NT2/D1 (cell line): ENCODE data around the gene SERTAD2.

ENCODE experiments used
- SUZ12 ChIP-seq: IDR thresholded peaks from 2 replicates; pipeline ENCODE4 v1.6.1; 2011; ENCODE audit not compliant: insufficient read length, insufficient read depth; ENCODE audit errors: extremely low read depth
- YY1 ChIP-seq: IDR thresholded peaks from 2 replicates; pipeline ENCODE4 v1.6.1; 2011; ENCODE audit not compliant: insufficient read length, insufficient read depth
- ZNF274 ChIP-seq: IDR thresholded peaks from 2 replicates; pipeline ENCODE4 v1.6.1; 2011; ENCODE audit warnings: mild to moderate bottlenecking, low read depth, low read length

DNA sequence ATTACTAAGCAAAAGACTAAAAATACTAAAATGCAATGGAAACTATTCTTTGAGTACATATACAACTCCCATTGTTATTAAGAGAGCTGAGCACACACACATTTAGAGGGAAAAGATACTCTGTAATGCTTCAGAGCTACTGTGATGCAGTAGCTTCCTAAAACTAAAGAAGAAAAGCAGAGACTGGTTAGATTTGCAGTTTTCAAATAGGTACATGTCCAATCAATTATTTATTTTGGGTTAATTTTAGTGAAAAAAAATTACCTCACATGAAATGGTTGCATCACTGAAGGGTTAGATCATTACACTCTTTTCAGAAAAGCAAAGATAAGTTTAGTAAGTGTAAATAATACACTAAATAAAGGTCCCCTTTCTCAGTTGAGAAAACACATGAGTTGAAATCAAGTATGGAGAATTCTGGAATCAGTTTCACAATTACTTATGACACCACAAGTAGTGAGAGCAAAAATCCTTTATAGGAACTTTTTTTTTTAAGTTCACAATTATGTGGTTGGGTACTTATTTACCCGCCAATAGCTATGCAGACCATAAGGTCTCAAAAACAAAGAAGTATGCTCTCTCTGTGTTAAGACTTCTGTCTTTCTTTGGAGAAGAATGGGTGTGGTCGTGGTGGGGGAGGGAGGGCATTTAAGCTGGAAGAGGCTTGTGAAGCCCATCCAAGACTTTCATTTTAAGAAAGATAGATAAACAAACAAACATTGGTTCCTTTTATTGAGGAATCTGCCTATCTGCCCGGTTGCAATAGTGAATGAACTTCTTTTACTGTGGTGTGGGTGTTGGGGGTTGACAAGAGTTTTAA, 25.3 kb upstream of the SERTAD2 start:
- TF ChIP-seq SUZ12, result no peak
- TF ChIP-seq YY1, result no peak
- TF ChIP-seq ZNF274, result no peak
